A549 (cell line): ENCODE measurements around the gene ZNF528. TPM values are rescaled to one million over a fixed set of nuclear protein-coding genes. Genes with fewer than 3 reads are reported as not detected.

Experiments
- ATAC-seq, 2 experiments: fragments of 200-7000 bp in 1 of 2; fragments of >200 bp in 1 of 2; cut with Nextera tagmentation in 1 of 2; cut with Tn5 transposase in 1 of 2; 3 replicates each; pipeline versions ENCODE4 v1.8.0 to v1.9.1; 2018 to 2020; ENCODE audit warnings: mild to moderate bottlenecking in 1 of 2, moderate library complexity in 1 of 2
- CTCF ChIA-PET: fragments of 300-600 bp; sonication (Branson Sonifier 250); formaldehyde crosslinking; extraction: SDS; loops from one replicate; lab custom pipeline; 2021; ENCODE audit warnings: antibody characterized with exemption, inconsistent platforms; lab: Yijun Ruan, JAX
- POLR2A ChIA-PET: fragments of 350-600 bp; formaldehyde crosslinking; extraction: SDS; loops from one replicate; lab custom pipeline; 2021; ENCODE audit warnings: antibody characterized with exemption, inconsistent platforms; lab: Yijun Ruan, JAX
- DNase-seq, 2 experiments: peaks; one replicate each; pipeline versions ENCODE4 v3.0.0 to v3.0.0-alpha.2; 2011 to 2016; ENCODE audit warnings: low read depth in 1 of 2, low spot score in 1 of 2
- FAIRE-seq: peaks from 2 replicates; lab custom pipeline; 2011; peaks lifted over from hg19 to GRCh38; lab: Jason Lieb, UNC
- H3K27ac ChIP-seq, 2 experiments: fragments of >200 bp; sonication (Bioruptor Twin); formaldehyde crosslinking; 3 replicates each; pipeline ENCODE4 v1.5.1; 2016 to 2017
- H3K4me1 ChIP-seq: fragments of >200 bp; sonication (Bioruptor Twin); formaldehyde crosslinking; 3 replicates; pipeline ENCODE4 v1.6.1; 2016
- H3K4me2 ChIP-seq: fragments of >200 bp; sonication (Bioruptor Twin); formaldehyde crosslinking; 3 replicates; pipeline ENCODE4 v1.6.1; 2016
- H3K4me3 ChIP-seq: fragments of >200 bp; sonication (Bioruptor Twin); formaldehyde crosslinking; 3 replicates; pipeline ENCODE4 v1.5.1; 2016
- H3K9me3 ChIP-seq: fragments of >200 bp; sonication (Bioruptor Twin); formaldehyde crosslinking; 3 replicates; pipeline ENCODE4 v1.6.1; 2016
- BHLHE40 ChIP-seq: IDR thresholded peaks from 2 replicates; pipeline ENCODE4 v1.6.1; 2012; ENCODE audit warnings: low read depth, low read length, inconsistent platforms
- CBX2 ChIP-seq: fragments of 200-600 bp; sonication (generic); IDR thresholded peaks from 2 replicates; pipeline ENCODE4 v1.6.1; 2016; ENCODE audit warnings: low read depth, mild to moderate bottlenecking, borderline replicate concordance
- CBX8 ChIP-seq: fragments of 200-600 bp; sonication (generic); IDR thresholded peaks from 2 replicates; pipeline ENCODE4 v1.6.1; 2016
- EHF ChIP-seq: fragments of 250-450 bp; sonication (Bioruptor Pico); IDR thresholded peaks from 2 replicates; pipeline ENCODE4 v1.5.0; 2020; ENCODE audit warnings: mild to moderate bottlenecking
- FOSL2 ChIP-seq, 2 experiments: fragments of 450-650 bp in 1 of 2; fragments of >200 bp in 1 of 2; sonication (Bioruptor Twin) in 1 of 2; formaldehyde crosslinking; IDR thresholded peaks; 2 replicates each; pipeline versions ENCODE4 v1.5.0 to v1.6.1; 2016 to 2020; ENCODE audit warnings: mild to moderate bottlenecking in 1 of 2, moderate library complexity in 1 of 2
- GATA3 ChIP-seq: IDR thresholded peaks from 2 replicates; pipeline ENCODE4 v1.6.1; 2012; ENCODE audit warnings: borderline replicate concordance
- JUN ChIP-seq, 2 experiments: fragments of >200 bp; sonication (Bioruptor Twin); formaldehyde crosslinking; IDR thresholded peaks; 2 replicates in 1 of 2; 3 replicates in 1 of 2; pipeline ENCODE4 v1.6.1; 2016 to 2017
- KDM5A ChIP-seq: fragments of 200-600 bp; sonication (generic); IDR thresholded peaks from 2 replicates; pipeline ENCODE4 v1.6.1; 2016; ENCODE audit warnings: antibody characterized with exemption, mild to moderate bottlenecking
- NR3C1 ChIP-seq: fragments of >200 bp; sonication (Bioruptor Twin); formaldehyde crosslinking; IDR thresholded peaks from 3 replicates; pipeline ENCODE4 v1.6.1; 2017
- PHF8 ChIP-seq: fragments of 200-600 bp; sonication (generic); IDR thresholded peaks from 2 replicates; pipeline ENCODE4 v1.6.1; 2016; ENCODE audit warnings: low read depth, mild to moderate bottlenecking, antibody characterized with exemption, moderate library complexity, borderline replicate concordance
- POLR2A ChIP-seq: IDR thresholded peaks from 2 replicates; pipeline ENCODE4 v1.6.1; 2012; ENCODE audit warnings: mild to moderate bottlenecking, low read length
- RAD21 ChIP-seq, 2 experiments: fragments of >200 bp in 1 of 2; sonication (Bioruptor Twin) in 1 of 2; formaldehyde crosslinking in 1 of 2; IDR thresholded peaks in 1 of 2; conservative IDR thresholded peaks in 1 of 2; 2 replicates in 1 of 2; 3 replicates in 1 of 2; pipeline ENCODE4 v1.6.1; 2012 to 2018; ENCODE audit warnings: inconsistent platforms in 1 of 2
- RARB ChIP-seq: fragments of 250-450 bp; sonication (Bioruptor Pico); IDR thresholded peaks from 2 replicates; pipeline ENCODE4 v1.8.0; 2021; ENCODE audit warnings: mild to moderate bottlenecking, moderate library complexity
- SMC3 ChIP-seq: fragments of >200 bp; sonication (Bioruptor Twin); formaldehyde crosslinking; IDR thresholded peaks from 3 replicates; pipeline ENCODE4 v1.6.1; 2018; ENCODE audit warnings: inconsistent platforms
- SREBF2 ChIP-seq: fragments of 450-650 bp; IDR thresholded peaks from 2 replicates; pipeline ENCODE4 v1.6.1; 2014; ENCODE audit warnings: mild to moderate bottlenecking, moderate library complexity
- ZFP36 ChIP-seq: fragments of 450-650 bp; IDR thresholded peaks from 2 replicates; pipeline ENCODE4 v1.6.1; 2014; ENCODE audit warnings: borderline replicate concordance; ENCODE audit not compliant: partially characterized antibody
- ZSCAN20 ChIP-seq: fragments of 250-450 bp; sonication (Bioruptor Pico); IDR thresholded peaks from 2 replicates; pipeline ENCODE4 v1.8.0; 2022; ENCODE audit warnings: mild to moderate bottlenecking, moderate library complexity
- WGBS: methylation state at CpG from one replicate; pipeline ENCODE4 v1.1.6; 2017; ENCODE audit errors: missing lambda C conversion rate; 5-methylcytosine and 5-hydroxymethylcytosine counted together
- polyA plus RNA-seq, 4 experiments: library from polyadenylated mRNA; depleted of rRNA in 3 of 4; stranded (reverse); fragments of >200 nt; fragmentation: RNase III in 1 of 4; extraction: RNeasy Plus Mini Kit Qiagen cat#74134 plus additional on column Dnase treatment in 1 of 4; gene quantifications; 2 replicates in 3 of 4; 3 replicates in 1 of 4; pipeline ENCODE4 v1.2.3, GENCODE V29; 2011 to 2017
- small RNA-seq, 6 experiments: library from RNA; depleted of rRNA; stranded (forward); fragments of <200 nt; gene quantifications; one replicate each; pipeline ENCODE3, GENCODE V24; 2012

ZNF528 gene
- polyA plus RNA-seq, 2 of the 4 experiments (the other 2 are of a cell fraction) = 0.26 to 0.70 TPM

- FAIRE-seq (no peak), ATAC-seq (no peak), DNase-seq (no peak)
- CTCF ChIA-PET = no interaction called here
- WGBS = 52% methylated on average over 18 of the region's 41 CpGs
- TF ChIP-seq CBX8 = no peak
- TF ChIP-seq ZSCAN20 (CRISPR knock-in tag) = no peak
- no peak for TF ChIP-seq JUN (IDR thresholded peaks at IDR 0.05)
- TF ChIP-seq RARB (CRISPR knock-in tag) = no peak
- no peak for TF ChIP-seq SMC3
- no peak for TF ChIP-seq ZFP36
- TF ChIP-seq GATA3 = no peak
- TF ChIP-seq BHLHE40 = no peak
- no peak for TF ChIP-seq RAD21 (conservative IDR thresholded peaks at IDR 0.05 in 1 of 2, IDR thresholded peaks at IDR 0.05 in 1 of 2)
- TF ChIP-seq FOSL2 (IDR thresholded peaks at IDR 0.05) = no peak
- TF ChIP-seq FOSL2 (CRISPR knock-in tag; IDR thresholded peaks at IDR 0.05) = no peak
- no peak for TF ChIP-seq POLR2A
- no peak for TF ChIP-seq SREBF2
- no peak for TF ChIP-seq EHF (CRISPR knock-in tag)
- TF ChIP-seq PHF8 = no peak
- peaks cover 56% of the 10 kb centered on the region for H3K9me3 ChIP-seq
- no peaks in the 10 kb centered on the region for H3K4me1 ChIP-seq
- H3K27ac ChIP-seq = no peak overlapping the region
- no peak overlapping the region for H3K4me2 ChIP-seq
- no peak overlapping the region for H3K4me3 ChIP-seq
- POLR2A ChIA-PET = no interaction called here
Measured at GRCh38 chr19:52451241-52451640, 53.6 kb downstream of the ZNF528 start.

- 52% methylated on average over 44 of the region's 48 CpGs for WGBS
- H3K4me3 ChIP-seq = no peak within 1 kb of the TSS
- TF ChIP-seq KDM5A = no peak
- TF ChIP-seq JUN (IDR thresholded peaks at IDR 0.05) = no peak
- TF ChIP-seq CBX2 = no peak
- ChIA-PET POLR2A (no interaction called here), CTCF (no interaction called here)
- peaks cover 65% of the 10 kb centered on the region for H3K9me3 ChIP-seq
- H3K4me2 ChIP-seq = no peak within 1 kb of the TSS
- FAIRE-seq = no peak
- H3K4me1 ChIP-seq = no peaks in the 10 kb centered on the region
- no peak for ATAC-seq
- no peak within 1 kb of the TSS for H3K27ac ChIP-seq
- DNase-seq = no peak
Measured at GRCh38 chr19:52453324-52454094, 55.9 kb downstream of the ZNF528 start, which contains the start of gene ZNF578. Gene ZNF578 (plus strand): TSS chr19:52453553. CDS start chr19:52501846, 48,293 bp downstream.

- ATAC-seq = no peak
- 39% methylated on average over 14 of the region's 14 CpGs for WGBS
- TF ChIP-seq RAD21 (conservative IDR thresholded peaks at IDR 0.05 in 1 of 2, IDR thresholded peaks at IDR 0.05 in 1 of 2) (peak in 1 of 2 experiments; percentile 38; a peak in 1 of 5 replicates), NR3C1 (no peak)
- ChIA-PET CTCF (interaction anchor here (0.8 to 1.4 kb wide), 2 partner anchors 8 to 1095 kb away, joined by 3 read pairs; no protein-coding TSS in a partner anchor), POLR2A (no interaction called here)
- no peaks in the 10 kb centered on the region for H3K4me1 ChIP-seq
- H3K9me3 ChIP-seq = peaks cover 59% of the 10 kb centered on the region
- no peak for FAIRE-seq
- no peak overlapping the region for H3K4me2 ChIP-seq
- DNase-seq = peak; percentile 8 to 24
- no peak overlapping the region for H3K4me3 ChIP-seq
- H3K27ac ChIP-seq = no peak overlapping the region
Measured at GRCh38 chr19:52464798-52465470, 67.3 kb downstream of the ZNF528 start.

Small RNA genes within 50 kb of the gene (small RNA-seq; reads per million reads assigned to genes)
- gene AC010332.1 = 0 reads per million in 6 experiments

Other genes starting within 250 kb of the ZNF528 start
- 0.83 and 0.85 TPM in 2 replicates for gene ZNF836, start 226.2 kb upstream of the ZNF528 start, polyA plus RNA-seq (2011; rRNA removed)
- gene ZNF836, start 226.2 kb upstream of the ZNF528 start, polyA plus RNA-seq (2017; fragmentation: RNase III; extraction: RNeasy Plus Mini Kit Qiagen cat#74134 plus additional on column Dnase treatment) = 0.50 to 0.81 TPM (median 0.76 TPM) in 3 replicates
- gene PPP2R1A, start 207.8 kb upstream of the ZNF528 start, polyA plus RNA-seq (2011; rRNA removed) = 145 and 201 TPM in 2 replicates
- gene PPP2R1A, start 207.8 kb upstream of the ZNF528 start, polyA plus RNA-seq (2017; fragmentation: RNase III; extraction: RNeasy Plus Mini Kit Qiagen cat#74134 plus additional on column Dnase treatment) = 144 to 158 TPM (median 154 TPM) in 3 replicates
- 19.3 and 21.9 TPM in 2 replicates for gene ZNF766, start 128.3 kb upstream of the ZNF528 start, polyA plus RNA-seq (2011; rRNA removed)
- 11.1 to 11.9 TPM (median 11.2 TPM) in 3 replicates for gene ZNF766, start 128.3 kb upstream of the ZNF528 start, polyA plus RNA-seq (2017; fragmentation: RNase III; extraction: RNeasy Plus Mini Kit Qiagen cat#74134 plus additional on column Dnase treatment)
- 11.0 and 14.1 TPM in 2 replicates for gene ZNF480, start 100.7 kb upstream of the ZNF528 start, polyA plus RNA-seq (2011; rRNA removed)
- gene ZNF480, start 100.7 kb upstream of the ZNF528 start, polyA plus RNA-seq (2017; fragmentation: RNase III; extraction: RNeasy Plus Mini Kit Qiagen cat#74134 plus additional on column Dnase treatment) = 62.7 to 68.5 TPM (median 63.6 TPM) in 3 replicates
- gene ZNF610, start 61.6 kb upstream of the ZNF528 start, polyA plus RNA-seq (2011; rRNA removed) = 0.11 TPM in 1 of 2 replicates, not detected in the other
- 0.08 TPM in 1 of 3 replicates, not detected in the others for gene ZNF610, start 61.6 kb upstream of the ZNF528 start, polyA plus RNA-seq (2017; fragmentation: RNase III; extraction: RNeasy Plus Mini Kit Qiagen cat#74134 plus additional on column Dnase treatment)
- 1.7 and 2.1 TPM in 2 replicates for gene ZNF880, start 27.9 kb upstream of the ZNF528 start, polyA plus RNA-seq (2011; rRNA removed)
- gene ZNF880, start 27.9 kb upstream of the ZNF528 start, polyA plus RNA-seq (2017; fragmentation: RNase III; extraction: RNeasy Plus Mini Kit Qiagen cat#74134 plus additional on column Dnase treatment) = 0.90 to 1.4 TPM (median 0.96 TPM) in 3 replicates
- gene ZNF534, start 31.3 kb downstream of the ZNF528 start, polyA plus RNA-seq (2011; rRNA removed) = not detected in 2 replicates
- not detected in 3 replicates for gene ZNF534, start 31.3 kb downstream of the ZNF528 start, polyA plus RNA-seq (2017; fragmentation: RNase III; extraction: RNeasy Plus Mini Kit Qiagen cat#74134 plus additional on column Dnase treatment)
- gene ZNF578, start 55.7 kb downstream of the ZNF528 start, polyA plus RNA-seq (2011; rRNA removed) = not detected in 2 replicates
- gene ZNF578, start 55.7 kb downstream of the ZNF528 start, polyA plus RNA-seq (2017; fragmentation: RNase III; extraction: RNeasy Plus Mini Kit Qiagen cat#74134 plus additional on column Dnase treatment) = not detected in 3 replicates
- 0.45 TPM in 2 replicates for gene ZNF808, start 129.8 kb downstream of the ZNF528 start, polyA plus RNA-seq (2011; rRNA removed)
- gene ZNF808, start 129.8 kb downstream of the ZNF528 start, polyA plus RNA-seq (2017; fragmentation: RNase III; extraction: RNeasy Plus Mini Kit Qiagen cat#74134 plus additional on column Dnase treatment) = 0.04 to 0.26 TPM (median 0.22 TPM) in 3 replicates
- 0.32 and 0.45 TPM in 2 replicates for gene ZNF701, start 172.4 kb downstream of the ZNF528 start, polyA plus RNA-seq (2011; rRNA removed)
- 0.12 to 0.28 TPM (median 0.21 TPM) in 3 replicates for gene ZNF701, start 172.4 kb downstream of the ZNF528 start, polyA plus RNA-seq (2017; fragmentation: RNase III; extraction: RNeasy Plus Mini Kit Qiagen cat#74134 plus additional on column Dnase treatment)
- gene ZNF83, start 240.5 kb downstream of the ZNF528 start, polyA plus RNA-seq (2011; rRNA removed) = 0.16 and 0.39 TPM in 2 replicates
- gene ZNF83, start 240.5 kb downstream of the ZNF528 start, polyA plus RNA-seq (2017; fragmentation: RNase III; extraction: RNeasy Plus Mini Kit Qiagen cat#74134 plus additional on column Dnase treatment) = 0.03 to 0.16 TPM (median 0.09 TPM) in 3 replicates